CD14-positive monocyte (primary cell): ENCODE data around the gene MSI2. TPM values are rescaled to one million over a fixed set of nuclear protein-coding genes. Genes with fewer than 3 reads are reported as not detected.

Experiments
- DNase-seq, 3 donors: peaks; one replicate each; pipeline ENCODE4 v3.0.0-alpha.2; 2011 to 2022
- H2AFZ ChIP-seq: 2 replicates; pipeline ENCODE4 v1.6.0; 2012; ENCODE audit warnings: mild to moderate bottlenecking, low read depth, low read length, inconsistent platforms; ENCODE audit not compliant: insufficient read depth, poor library complexity, severe bottlenecking
- H3K27ac ChIP-seq, 2 donors: 1 replicate in 1 of 2; 2 replicates in 1 of 2; pipeline ENCODE4 v1.5.1; 2012 to 2013; ENCODE audit warnings: low read length in 2 of 2, control low read depth in 1 of 2, inconsistent platforms in 1 of 2, low read depth in 1 of 2, mild to moderate bottlenecking in 1 of 2
- H3K27me3 ChIP-seq, 2 donors: one replicate each; pipeline versions ENCODE4 v1.6.0 to v1.6.1; 2011 to 2013; ENCODE audit warnings: low read length in 2 of 2; ENCODE audit not compliant: control insufficient read depth in 2 of 2, insufficient read depth in 2 of 2
- H3K36me3 ChIP-seq, 2 donors: replicated peaks in 1 of 2; 1 replicate in 1 of 2; 2 replicates in 1 of 2; pipeline versions ENCODE4 v1.5.1 to v1.6.1; 2012 to 2013; ENCODE audit warnings: low read length in 2 of 2, control low read depth in 1 of 2, inconsistent platforms in 1 of 2, mild to moderate bottlenecking in 1 of 2; ENCODE audit not compliant: insufficient read depth in 2 of 2, control insufficient read depth in 1 of 2
- H3K4me1 ChIP-seq, 2 donors: 1 replicate in 1 of 2; 2 replicates in 1 of 2; pipeline versions ENCODE4 v1.5.1 to v1.6.1; 2012 to 2013; ENCODE audit warnings: low read length in 2 of 2, control low read depth in 1 of 2, inconsistent platforms in 1 of 2, mild to moderate bottlenecking in 1 of 2, moderate library complexity in 1 of 2; ENCODE audit not compliant: insufficient read depth in 2 of 2, control insufficient read depth in 1 of 2
- H3K4me2 ChIP-seq: replicated peaks from 2 replicates; pipeline ENCODE3; 2012; ENCODE audit warnings: low read length, moderate library complexity, mild to moderate bottlenecking; ENCODE audit not compliant: poor library complexity, severe bottlenecking; ENCODE audit errors: extremely low read depth
- H3K4me3 ChIP-seq, 3 experiments: fragments of 200-600 bp in 1 of 3; sonication (generic) in 1 of 3; replicated peaks in 1 of 3; 1 replicate in 2 of 3; 2 replicates in 1 of 3; pipeline ENCODE4 v1.5.1; 2011 to 2013; ENCODE audit warnings: low read length in 3 of 3, mild to moderate bottlenecking in 3 of 3, control low read depth in 2 of 3, low read depth in 2 of 3, inconsistent platforms in 1 of 3, moderate library complexity in 1 of 3
- H3K79me2 ChIP-seq: 2 replicates; pipeline ENCODE4 v1.6.0; 2012; ENCODE audit warnings: mild to moderate bottlenecking, control low read depth, inconsistent platforms, low read length, moderate library complexity; ENCODE audit not compliant: insufficient read depth
- H3K9ac ChIP-seq: 2 replicates; pipeline ENCODE4 v1.6.0; 2017; ENCODE audit warnings: low read length, mild to moderate bottlenecking; ENCODE audit not compliant: insufficient read depth, poor library complexity, severe bottlenecking
- H3K9me3 ChIP-seq, 2 donors: replicated peaks in 1 of 2; 1 replicate in 1 of 2; 2 replicates in 1 of 2; pipeline versions ENCODE4 v1.5.1 to v1.6.1; 2012 to 2013; ENCODE audit warnings: low read length in 2 of 2, control low read depth in 1 of 2; ENCODE audit not compliant: control insufficient read depth in 1 of 2, insufficient read depth in 1 of 2
- H4K20me1 ChIP-seq: 2 replicates; pipeline ENCODE4 v1.6.0; 2012; ENCODE audit warnings: mild to moderate bottlenecking, low read length, control low read depth, moderate library complexity; ENCODE audit not compliant: insufficient read depth
- H3K27ac Mint-ChIP-seq, 7 donors: one replicate each; pipeline ENCODE4 v1.8.0; 2020; ENCODE audit warnings: mild to moderate bottlenecking in 7 of 7, mixed read lengths in 7 of 7, moderate library complexity in 6 of 7, inconsistent platforms in 2 of 7
- H3K27me3 Mint-ChIP-seq, 3 donors: one replicate each; pipeline ENCODE4 v1.8.0; 2021 to 2022; ENCODE audit warnings: low read depth in 3 of 3, mild to moderate bottlenecking in 3 of 3, mixed read lengths in 3 of 3, moderate library complexity in 3 of 3, inconsistent platforms in 1 of 3
- H3K36me3 Mint-ChIP-seq, 2 donors: one replicate each; pipeline ENCODE4 v1.8.0; 2020; ENCODE audit warnings: mixed read lengths in 2 of 2, inconsistent platforms in 1 of 2, mild to moderate bottlenecking in 1 of 2
- H3K4me1 Mint-ChIP-seq: one replicate; pipeline ENCODE4 v1.8.0; 2020; ENCODE audit warnings: mild to moderate bottlenecking, mixed read lengths
- H3K4me3 Mint-ChIP-seq, 2 donors: one replicate each; pipeline ENCODE4 v1.8.0; 2020; ENCODE audit warnings: mild to moderate bottlenecking in 2 of 2, mixed read lengths in 2 of 2, moderate library complexity in 1 of 2
- H3K9me3 Mint-ChIP-seq, 7 donors: one replicate each; pipeline ENCODE4 v1.8.0; 2020 to 2022; ENCODE audit warnings: mixed read lengths in 7 of 7, mild to moderate bottlenecking in 6 of 7, moderate library complexity in 6 of 7, inconsistent platforms in 2 of 7
- WGBS: methylation state at CpG from one replicate; pipeline ENCODE4 v1.1.5; 2013; ENCODE audit warnings: missing lambda C conversion rate; ENCODE audit not compliant: insufficient coverage; 5-methylcytosine and 5-hydroxymethylcytosine counted together
- intact Hi-C, 2 donors: fragments of 100-400 bp; cut with micrococcal nuclease; formaldehyde crosslinking; loops; one replicate each; pipeline versions ENCODE4 v1.15.0 to v1.15.1; 2023
- polyA plus RNA-seq, 3 donors: library from polyadenylated mRNA; depleted of rRNA in 1 of 3; unstranded in 2 of 3; stranded (reverse) in 1 of 3; fragments of 300-500 nt in 2 of 3; fragments of >200 nt in 1 of 3; fragmentation: Illumina TruSeq in 2 of 3; gene quantifications; 1 replicate in 2 of 3; 2 replicates in 1 of 3; pipeline ENCODE4 v1.2.3, GENCODE V29; 2012 to 2021
- TF ChIP-seq, protein P1 (sequence below): fragments of 200-600 bp; IDR thresholded peaks from one replicate; pipeline ENCODE4 v1.8.0; 2022; ENCODE audit warnings: antibody characterized with exemption, mild to moderate bottlenecking

The MSI2 gene
- polyA plus RNA-seq, 3 donors: 0.20 to 6.6 (median 0.37) TPM

DNA sequence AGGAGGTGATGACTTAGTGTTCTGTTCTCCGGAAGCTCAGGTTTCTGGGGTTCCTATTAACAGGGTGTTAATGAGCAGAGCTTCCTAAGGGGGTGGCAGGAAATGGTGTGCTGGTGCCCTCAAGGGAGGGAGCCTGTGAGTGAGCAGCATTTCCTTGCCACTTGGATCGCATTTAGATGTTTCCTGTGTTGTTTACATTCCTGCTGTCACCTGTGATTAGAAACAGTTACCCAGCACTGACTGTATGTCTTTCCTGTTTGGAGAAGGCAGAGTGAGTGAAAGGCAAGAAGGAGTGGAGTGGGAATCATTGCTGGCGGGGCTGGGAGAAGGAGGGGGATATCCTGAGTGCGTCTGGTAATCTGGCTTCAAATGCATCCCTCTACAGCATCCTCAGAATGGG is 274.2 kb downstream of the MSI2 start:
- H3K27ac Mint-ChIP-seq: peak overlapping the region in 1 of 7 donors; percentile 6

DNA sequence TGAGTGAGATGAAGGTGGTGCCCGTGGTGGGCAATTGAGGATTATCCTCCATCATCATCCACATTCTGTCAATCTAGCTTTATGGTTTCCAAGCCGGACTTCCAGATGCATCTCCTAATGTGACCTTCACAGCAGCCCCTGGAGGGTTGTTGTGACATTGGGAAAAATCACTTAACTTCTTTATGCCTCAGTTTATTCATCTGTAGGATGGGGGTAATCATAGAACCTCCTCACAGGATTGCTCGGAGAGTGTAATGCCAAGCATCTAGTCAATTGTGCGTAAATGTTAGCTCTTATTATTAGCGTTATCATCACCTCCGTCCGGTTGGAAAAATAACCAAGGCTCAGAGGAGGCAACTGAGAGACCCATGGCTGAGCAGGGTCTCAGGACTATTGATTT is 274.8 kb downstream of the MSI2 start:
- H3K36me3 ChIP-seq: peaks cover 0 to 3% of the 10 kb centered on the region in 2 donors
- H4K20me1 ChIP-seq: no peaks in the 10 kb centered on the region
- H3K9ac ChIP-seq: no peak overlapping the region
- H3K4me3 ChIP-seq: no peak overlapping the region
- H3K4me1 ChIP-seq: no peaks in the 10 kb centered on the region
- no peak overlapping the region for H3K27ac ChIP-seq
- Mint-ChIP-seq H3K27me3 (no peaks in the 10 kb centered on the region), H3K4me3 (no peak overlapping the region), H3K9me3 (no peaks in the 10 kb centered on the region), H3K27ac (no peak overlapping the region), H3K36me3 (peaks cover 6 to 7% of the 10 kb centered on the region in 2 donors), H3K4me1 (peaks cover 6% of the 10 kb centered on the region)
- no peak overlapping the region for H3K4me2 ChIP-seq
- no peaks in the 10 kb centered on the region for H3K27me3 ChIP-seq
- intact Hi-C loops: no loop called here
- 100% methylated on average over 4 of the region's 7 CpGs for WGBS
- no peak for DNase-seq
- TF ChIP-seq, protein P1, sequence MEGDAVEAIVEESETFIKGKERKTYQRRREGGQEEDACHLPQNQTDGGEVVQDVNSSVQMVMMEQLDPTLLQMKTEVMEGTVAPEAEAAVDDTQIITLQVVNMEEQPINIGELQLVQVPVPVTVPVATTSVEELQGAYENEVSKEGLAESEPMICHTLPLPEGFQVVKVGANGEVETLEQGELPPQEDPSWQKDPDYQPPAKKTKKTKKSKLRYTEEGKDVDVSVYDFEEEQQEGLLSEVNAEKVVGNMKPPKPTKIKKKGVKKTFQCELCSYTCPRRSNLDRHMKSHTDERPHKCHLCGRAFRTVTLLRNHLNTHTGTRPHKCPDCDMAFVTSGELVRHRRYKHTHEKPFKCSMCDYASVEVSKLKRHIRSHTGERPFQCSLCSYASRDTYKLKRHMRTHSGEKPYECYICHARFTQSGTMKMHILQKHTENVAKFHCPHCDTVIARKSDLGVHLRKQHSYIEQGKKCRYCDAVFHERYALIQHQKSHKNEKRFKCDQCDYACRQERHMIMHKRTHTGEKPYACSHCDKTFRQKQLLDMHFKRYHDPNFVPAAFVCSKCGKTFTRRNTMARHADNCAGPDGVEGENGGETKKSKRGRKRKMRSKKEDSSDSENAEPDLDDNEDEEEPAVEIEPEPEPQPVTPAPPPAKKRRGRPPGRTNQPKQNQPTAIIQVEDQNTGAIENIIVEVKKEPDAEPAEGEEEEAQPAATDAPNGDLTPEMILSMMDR: no peak
- H3K79me2 ChIP-seq: no peaks in the 10 kb centered on the region
- H2AFZ ChIP-seq: no peak overlapping the region
- no peaks in the 10 kb centered on the region for H3K9me3 ChIP-seq

More for the DNA sequence above, 274.2 kb downstream of the MSI2 start:
- Mint-ChIP-seq H3K27me3 (no peaks in the 10 kb centered on the region), H3K4me1 (peaks cover 6% of the 10 kb centered on the region), H3K36me3 (peaks cover 6 to 7% of the 10 kb centered on the region in 2 donors), H3K9me3 (no peaks in the 10 kb centered on the region), H3K4me3 (no peak overlapping the region)
- Histone ChIP-seq H3K4me1 (no peaks in the 10 kb centered on the region), H3K9me3 (no peaks in the 10 kb centered on the region), H3K79me2 (no peaks in the 10 kb centered on the region), H3K36me3 (peaks cover 0 to 3% of the 10 kb centered on the region in 2 donors), H3K9ac (no peak overlapping the region), H4K20me1 (no peaks in the 10 kb centered on the region), H3K27me3 (no peaks in the 10 kb centered on the region), H2AFZ (no peak overlapping the region), H3K4me2 (no peak overlapping the region), H3K27ac (no peak overlapping the region), H3K4me3 (no peak overlapping the region)
- TF ChIP-seq, protein P1: no peak
- intact Hi-C loops: no loop called here
- WGBS: 44% methylated on average over 2 of the region's 4 CpGs
- DNase-seq: no peak
